ENCODE measurements around the gene SPG21. TPM values are rescaled to one million over a fixed set of nuclear protein-coding genes. Genes with fewer than 3 reads are reported as not detected.
A peak's percentile ranks its signal among the peaks of the same experiment; 100 is the strongest.

The SPG21 gene
- total RNA-seq, 1 donor from 2014 or later = 73.6 TPM

DNA sequence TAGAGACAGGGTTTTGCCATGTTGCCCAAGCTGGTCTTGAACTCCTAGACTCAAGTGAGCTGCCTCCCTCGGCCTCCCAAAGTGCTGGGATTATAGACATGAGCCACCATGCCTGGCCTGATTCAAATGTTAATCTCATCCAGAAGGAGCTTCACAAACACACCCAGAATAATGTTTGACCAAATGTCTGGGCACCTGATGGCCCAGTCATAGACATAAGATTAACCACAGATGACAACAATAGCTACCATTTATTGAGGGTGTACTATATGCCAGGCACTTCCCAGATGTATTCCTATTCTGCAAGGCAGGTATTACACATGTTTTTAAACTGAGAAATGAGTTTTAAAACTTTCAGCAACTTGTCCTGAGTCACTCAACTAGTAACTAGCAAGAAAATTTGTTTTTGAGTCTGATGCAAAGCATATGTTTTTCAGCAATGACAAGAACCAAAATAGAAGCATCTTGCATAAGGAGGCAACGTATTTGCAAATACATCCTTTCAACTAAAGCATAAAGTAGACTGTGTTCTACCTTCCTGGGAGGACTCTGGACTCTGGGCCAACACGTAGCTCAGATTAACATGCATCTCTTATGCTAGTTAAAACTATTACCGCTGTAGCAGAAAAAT, 8.1 kb upstream of the SPG21 start:
- intact Hi-C loops (cut with DNase I) = no loop called here
- no peak for DNase-seq (ENCODE audit: low spot score)
- ATAC-seq = no peak

DNA sequence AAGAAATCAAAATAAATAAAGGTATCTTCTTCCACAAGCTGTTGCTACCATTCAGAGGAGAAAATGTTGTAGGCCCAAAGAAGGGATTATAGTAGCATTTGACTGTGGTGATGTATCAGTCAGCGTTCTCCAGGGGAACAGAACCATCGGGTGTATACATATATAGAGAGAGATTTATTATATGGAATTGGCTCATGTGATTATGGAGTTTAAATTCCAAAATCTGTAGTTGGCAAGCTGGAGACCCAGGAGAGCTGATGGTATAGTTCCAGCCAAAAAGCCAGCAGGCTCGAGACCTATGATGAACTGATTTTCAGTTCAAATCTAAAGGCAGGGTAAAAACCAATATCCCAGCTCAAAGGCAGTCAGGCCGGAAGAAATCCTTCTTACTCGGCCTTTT, 7.4 kb upstream of the SPG21 start:
- no peak for DNase-seq (ENCODE audit: low spot score)
- no peak for ATAC-seq
- intact Hi-C loops (cut with DNase I) = no loop called here

DNA sequence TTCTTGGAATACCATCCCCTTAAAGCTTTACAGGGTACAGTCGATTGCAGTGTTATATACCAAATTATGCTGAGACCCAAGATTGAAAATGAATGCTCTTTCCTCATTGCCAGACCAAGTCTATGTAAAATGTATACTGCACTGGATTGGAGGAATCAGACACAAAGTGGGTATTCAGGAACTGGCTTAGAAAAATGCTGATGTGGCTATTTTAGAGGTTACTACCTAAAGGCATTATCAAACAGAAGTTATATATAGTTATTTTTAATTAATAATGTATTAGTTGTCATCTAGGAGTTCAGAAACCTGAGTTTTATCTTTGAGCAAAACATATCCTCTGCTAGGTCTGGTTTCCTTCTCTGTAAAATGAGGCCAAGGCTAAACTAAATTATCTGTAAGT, 3.6 kb upstream of the SPG21 start:
- intact Hi-C loops (cut with DNase I) = no loop called here
- no peak for ATAC-seq
- DNase-seq (ENCODE audit: low spot score) = no peak

DNA sequence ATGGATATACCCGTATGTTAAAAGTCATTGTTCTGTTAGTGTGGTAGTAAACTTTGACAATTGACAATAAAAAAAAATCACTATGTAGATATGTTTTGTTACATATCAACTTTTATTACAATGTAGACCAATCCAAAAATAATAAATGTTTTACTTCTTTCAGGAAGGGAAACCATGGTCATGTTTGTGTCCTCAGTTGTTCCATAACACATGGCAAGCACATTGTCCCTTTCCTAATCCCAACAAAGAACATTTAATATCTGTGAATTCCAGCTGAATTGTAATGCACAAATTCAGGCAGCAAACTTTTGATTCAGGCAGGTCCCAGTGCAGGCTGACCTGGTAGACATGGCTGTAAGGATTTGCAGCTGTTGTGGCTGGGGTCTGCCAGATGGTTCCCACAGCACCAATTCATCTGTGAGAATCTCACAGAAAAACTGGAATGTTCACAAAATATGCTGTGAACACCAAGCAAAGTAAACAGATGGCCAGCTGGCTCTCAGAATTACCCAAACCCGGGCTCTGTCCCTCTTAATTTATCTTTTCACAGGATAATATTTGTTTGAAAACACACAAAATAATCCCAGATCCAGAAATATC, 1.9 kb upstream of the SPG21 start:
- ATAC-seq = no peak
- no peak for DNase-seq (ENCODE audit: low spot score)
- intact Hi-C loops (cut with DNase I) = no loop called here

DNA sequence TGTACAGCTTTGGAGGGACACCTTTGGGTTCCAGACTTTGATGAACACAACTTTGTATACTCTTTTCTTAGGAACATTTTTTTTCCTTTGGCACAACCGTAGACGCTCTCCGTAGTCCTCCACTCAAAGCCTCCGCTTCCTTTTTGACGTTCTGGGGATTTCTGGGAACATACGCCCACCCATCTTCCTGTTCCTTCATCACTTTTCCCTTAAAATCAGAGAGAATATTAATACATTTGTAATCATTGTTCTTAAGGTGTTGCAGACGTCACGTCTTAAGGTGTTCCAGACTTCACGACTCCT, 405 bp upstream of the SPG21 start:
- intact Hi-C loops (cut with DNase I) = no loop called here
- no peak for DNase-seq (ENCODE audit: low spot score)
- no peak for ATAC-seq

DNA sequence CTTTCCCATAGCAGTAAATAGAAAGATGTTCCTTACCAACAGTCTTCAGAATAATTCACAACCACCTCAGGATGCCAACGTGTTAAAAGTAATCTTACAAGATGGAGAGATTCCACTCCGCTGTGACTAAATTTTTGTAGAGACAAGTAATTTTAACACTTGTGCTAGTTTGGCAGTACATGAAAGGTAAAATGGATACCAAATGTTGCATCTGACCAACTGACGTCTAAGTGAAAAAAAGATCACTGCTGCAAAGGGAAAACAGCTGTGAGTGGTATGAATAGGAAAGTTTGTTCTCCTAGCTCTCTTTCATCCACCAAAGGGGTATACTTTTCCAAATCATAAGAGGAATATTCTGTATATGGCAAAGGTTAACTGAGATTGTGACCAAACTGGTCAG, 2.6 kb downstream of the SPG21 start:
- intact Hi-C loops (cut with DNase I) = no loop called here
- DNase-seq (ENCODE audit: low spot score) = no peak
- no peak for ATAC-seq

DNA sequence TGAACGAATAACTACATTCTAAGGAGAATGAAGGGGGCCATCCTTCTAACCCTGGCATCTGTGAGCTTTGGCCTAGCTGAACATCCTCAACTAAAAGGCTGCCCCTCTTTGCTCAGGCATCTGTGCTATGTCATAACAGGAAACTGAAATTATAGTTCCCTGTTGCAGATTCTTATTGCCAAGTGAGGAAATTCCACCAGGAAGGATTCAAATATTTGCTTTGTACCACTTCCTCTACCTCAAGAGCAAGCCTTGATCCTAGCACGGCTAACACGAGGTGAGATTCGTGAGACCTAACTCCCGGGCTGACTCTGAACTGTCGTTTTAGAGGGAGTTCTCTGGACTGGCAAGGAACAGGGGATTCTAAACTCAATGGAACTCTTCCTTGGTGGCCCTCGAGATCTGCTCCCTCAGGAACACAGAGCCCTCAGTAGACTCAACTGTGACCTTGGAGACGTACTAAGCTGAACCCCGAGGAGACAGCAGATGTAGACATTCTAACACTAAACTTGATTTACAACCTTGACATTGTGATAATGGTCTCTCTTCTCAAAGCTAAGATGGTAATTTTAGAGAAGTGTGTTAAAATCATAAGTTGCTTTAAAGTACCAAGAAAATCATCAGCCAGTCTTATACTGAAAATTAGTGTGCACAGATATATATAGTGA, 4.2 kb downstream of the SPG21 start:
- ATAC-seq (no peak), DNase-seq (ENCODE audit: low spot score) (no peak)
- intact Hi-C loops (cut with DNase I) = no loop called here

DNA sequence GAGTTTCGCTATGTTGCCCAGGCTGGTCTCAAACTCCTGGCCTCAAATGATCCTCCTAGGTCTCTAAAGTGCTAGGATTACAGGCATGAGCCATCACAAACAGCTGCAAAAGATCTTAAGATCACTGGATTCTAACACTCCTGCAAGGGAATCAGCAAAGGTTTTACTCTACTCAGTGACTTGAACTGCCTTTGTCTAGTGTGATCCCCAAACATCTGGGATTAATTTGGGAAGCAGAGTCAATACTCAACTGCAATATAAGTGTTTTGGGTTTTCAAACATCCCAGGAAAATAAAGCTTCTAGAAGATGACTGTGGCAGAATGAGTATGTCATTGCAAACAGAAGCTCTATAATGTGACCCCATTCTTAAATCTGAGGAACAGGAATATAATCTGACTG, 7.2 kb downstream of the SPG21 start:
- intact Hi-C loops (cut with DNase I) = no loop called here
- peak; percentile 61 for ATAC-seq
- DNase-seq (ENCODE audit: low spot score) = no peak

DNA sequence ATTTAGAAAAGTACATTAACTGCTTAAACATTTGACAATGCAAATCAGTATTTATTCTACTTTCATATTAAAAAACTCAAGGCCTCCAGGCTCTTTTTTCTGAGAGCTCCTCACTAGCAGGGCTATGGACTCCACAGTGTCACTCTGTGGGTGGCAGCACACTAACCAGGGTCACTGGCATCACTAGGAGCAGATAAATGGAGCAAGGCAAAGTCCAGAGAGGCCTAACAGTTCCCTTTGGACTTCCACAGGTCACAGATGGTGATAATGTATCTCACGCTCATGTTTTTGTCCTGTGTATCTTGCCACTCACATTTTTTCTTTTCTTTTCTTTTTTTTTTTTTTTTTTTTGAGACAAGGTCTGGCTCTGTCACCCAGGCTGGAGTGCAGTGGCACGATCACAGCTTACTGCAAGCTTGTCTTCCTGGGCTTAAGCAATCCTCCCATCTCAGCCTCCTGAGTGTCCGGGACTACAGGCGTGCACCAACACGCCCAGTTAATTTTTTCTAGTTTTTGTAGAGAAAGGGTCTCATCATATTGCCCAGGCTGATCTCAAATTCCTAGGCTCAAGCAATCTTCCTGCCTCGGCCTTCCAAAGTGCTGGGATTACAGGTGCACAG, 7.8 kb downstream of the SPG21 start:
- intact Hi-C loops (cut with DNase I) = no loop called here
- ATAC-seq (no peak), DNase-seq (ENCODE audit: low spot score) (no peak)

DNA sequence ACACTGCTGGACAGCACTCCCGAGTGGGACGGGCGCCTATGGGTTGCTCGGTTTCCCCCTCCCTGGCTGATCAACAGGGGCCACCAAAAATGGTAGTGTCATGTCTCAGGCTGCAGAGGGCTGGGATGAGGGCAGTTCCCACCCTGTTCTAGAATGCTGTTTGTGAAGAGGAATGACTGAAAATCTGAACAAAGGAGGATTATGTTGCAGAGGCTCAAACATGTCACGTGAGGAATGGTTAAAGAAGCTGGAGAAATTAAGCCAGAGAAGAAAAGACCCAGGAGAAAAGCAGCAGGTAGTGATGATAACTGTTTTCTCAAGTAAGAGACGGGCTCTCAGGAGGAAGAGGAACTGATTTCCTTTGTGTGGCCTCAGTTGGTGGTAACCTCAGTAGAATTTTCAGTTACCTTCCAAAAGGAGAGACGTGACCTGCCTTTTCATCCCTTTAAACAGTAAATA, 10.4 kb downstream of the SPG21 start:
- ATAC-seq = peak; percentile 88
- intact Hi-C loops (cut with DNase I) = no loop called here

DNA sequence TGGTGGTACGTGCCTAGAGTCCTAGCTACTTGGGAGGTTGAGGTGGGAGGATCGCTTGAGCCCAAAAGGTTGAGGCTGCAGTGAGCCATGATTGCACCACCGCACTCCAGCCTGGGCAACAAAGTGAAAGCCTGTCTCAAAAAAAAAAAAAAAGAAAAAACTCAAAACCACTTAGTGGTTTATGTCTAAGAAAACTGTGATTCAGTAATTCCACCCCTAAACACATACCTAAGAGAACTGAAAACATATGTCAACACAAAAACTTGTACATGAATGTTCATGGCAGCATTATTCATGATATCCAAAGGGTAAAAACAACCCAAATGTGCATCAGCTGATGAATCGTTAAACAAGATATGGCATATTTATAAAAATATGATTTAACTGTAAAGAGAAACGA, 14.3 kb downstream of the SPG21 start:
- no peak for ATAC-seq
- intact Hi-C loops (cut with DNase I) = no loop called here
- no peak for DNase-seq (ENCODE audit: low spot score)

More for the DNA sequence above, 10.4 kb downstream of the SPG21 start:
- DNase-seq (ENCODE audit: low spot score) = no peak

DNA sequence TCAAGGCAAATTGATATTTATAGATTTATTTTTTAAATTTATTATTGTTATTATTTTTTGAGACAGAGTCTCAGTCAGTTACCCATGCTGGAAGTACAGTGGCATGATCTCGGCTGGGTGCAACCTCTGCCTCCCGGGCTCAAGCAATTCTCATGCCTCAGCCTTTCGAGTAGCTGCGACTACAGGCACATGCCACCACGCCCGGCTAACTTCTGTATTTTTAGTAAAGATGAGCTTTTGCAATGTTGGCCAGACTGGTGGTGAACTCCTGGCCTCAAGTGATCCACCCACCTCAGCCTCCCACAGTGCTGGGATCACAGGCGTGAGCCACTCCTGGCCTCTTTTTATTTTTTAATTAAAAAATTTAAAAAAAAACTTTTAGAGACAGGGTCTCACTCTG, 19.0 kb downstream of the SPG21 start:
- intact Hi-C loops (cut with DNase I) = no loop called here
- DNase-seq (ENCODE audit: low spot score) = no peak
- no peak for ATAC-seq

DNA sequence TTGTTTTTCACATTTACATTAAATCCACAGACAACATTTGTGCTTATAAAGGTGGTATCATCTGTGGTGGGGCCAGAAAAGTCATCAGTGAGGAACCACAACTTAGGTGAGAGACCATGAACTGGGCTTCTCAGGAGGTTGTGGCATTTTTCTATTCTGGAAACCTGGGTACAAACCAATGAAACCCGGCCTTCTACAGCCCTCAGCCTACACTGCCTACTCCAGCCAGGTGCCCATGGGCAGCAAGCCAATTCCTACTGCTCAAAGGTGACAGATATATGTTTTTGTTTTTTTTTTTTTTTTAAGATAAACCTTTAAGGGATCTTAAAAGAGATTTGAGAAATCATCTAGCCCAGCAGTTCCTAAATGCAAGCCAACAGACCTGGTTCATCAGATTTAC, 20.3 kb downstream of the SPG21 start:
- DNase-seq (ENCODE audit: low spot score) (no peak), ATAC-seq (no peak)
- intact Hi-C loops (cut with DNase I) = no loop called here

DNA sequence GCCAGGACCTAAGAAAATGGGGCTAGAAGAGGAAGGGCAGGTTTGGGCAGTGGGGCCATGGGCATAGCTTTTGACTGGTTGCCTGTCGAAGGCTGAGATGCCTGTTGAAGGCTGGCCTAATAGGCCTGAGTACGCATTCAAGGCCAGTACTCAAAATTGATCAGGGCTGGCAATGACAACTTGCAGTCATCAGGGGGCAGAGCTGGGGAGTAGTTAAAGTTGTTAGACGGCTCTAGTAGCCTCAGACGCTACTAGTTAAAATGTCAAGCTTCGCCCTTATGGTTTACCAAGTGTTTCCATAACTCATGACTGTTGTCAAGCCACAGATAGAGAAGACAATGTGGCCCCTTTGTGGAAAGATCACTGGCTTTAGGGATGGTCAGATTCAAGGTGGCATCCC, 28.7 kb downstream of the SPG21 start:
- DNase-seq (ENCODE audit: low spot score) (no peak), ATAC-seq (no peak)
- intact Hi-C loops (cut with DNase I) = no loop called here

DNA sequence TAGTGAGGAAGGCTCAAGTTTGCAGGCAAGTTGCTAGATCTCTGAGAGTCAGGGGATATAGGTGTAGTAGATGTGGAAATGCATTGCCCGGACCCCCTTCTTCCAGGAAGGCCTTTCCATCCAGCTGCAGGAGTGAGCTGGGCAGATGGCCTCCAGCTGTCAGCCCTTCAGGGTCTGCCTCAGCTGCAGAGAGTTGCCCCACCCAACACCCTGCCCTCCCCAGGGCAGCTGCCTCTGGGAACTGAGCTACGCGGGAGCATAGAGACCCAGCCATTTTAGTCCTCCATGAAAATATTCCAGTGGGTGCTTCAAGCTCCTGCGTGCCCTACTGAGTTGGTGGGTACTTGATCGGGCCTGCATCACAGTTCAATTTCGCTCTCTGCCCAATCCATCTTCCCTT, 29.6 kb downstream of the SPG21 start:
- DNase-seq (ENCODE audit: low spot score) = no peak
- intact Hi-C loops (cut with DNase I) = no loop called here
- no peak for ATAC-seq

DNA sequence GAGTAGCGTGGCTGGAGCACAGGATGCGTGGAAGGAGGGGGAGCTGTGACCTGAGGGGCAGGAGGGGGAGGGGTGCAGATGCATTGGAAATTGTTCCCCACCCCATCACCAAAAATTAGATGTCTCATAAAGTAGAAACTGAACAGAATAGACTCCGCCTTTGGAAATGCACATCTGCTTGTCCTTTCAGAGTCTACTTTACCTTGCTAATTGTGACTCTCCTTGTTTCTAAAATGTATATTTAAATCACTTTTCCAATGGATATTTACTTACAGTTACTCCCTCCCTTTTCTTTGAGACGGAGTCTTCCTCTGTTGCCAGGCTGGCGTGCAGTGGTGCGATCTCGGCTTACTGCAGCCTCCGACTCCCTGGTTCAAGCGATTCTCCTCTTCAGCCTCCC, 30.6 kb downstream of the SPG21 start:
- intact Hi-C loops (cut with DNase I) = no loop called here
- ATAC-seq (no peak), DNase-seq (ENCODE audit: low spot score) (no peak)

DNA sequence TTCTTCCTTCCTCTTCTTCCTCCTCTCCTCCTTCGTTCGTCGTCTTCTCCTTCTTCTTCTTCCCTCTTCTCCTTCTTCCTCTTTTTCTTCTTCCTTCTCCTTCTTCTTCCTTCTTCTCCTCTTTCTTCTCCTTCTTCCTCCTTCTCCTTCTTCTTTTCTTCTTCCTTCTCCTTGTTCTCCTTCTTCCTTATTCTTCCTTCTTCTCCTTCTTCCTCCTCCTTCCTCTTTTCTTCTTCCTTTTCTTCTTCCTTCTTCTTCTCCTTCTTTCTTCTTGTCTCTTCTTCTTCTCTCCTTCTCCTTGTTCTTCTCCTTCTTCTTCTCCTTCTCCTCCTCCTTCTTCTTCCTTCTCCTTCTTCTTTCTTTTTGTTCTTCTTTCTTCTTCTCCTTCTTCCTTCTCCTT, 35.3 kb downstream of the SPG21 start:
- DNase-seq (ENCODE audit: low spot score) (no peak), ATAC-seq (no peak)
- intact Hi-C loops (cut with DNase I) = no loop called here

DNA sequence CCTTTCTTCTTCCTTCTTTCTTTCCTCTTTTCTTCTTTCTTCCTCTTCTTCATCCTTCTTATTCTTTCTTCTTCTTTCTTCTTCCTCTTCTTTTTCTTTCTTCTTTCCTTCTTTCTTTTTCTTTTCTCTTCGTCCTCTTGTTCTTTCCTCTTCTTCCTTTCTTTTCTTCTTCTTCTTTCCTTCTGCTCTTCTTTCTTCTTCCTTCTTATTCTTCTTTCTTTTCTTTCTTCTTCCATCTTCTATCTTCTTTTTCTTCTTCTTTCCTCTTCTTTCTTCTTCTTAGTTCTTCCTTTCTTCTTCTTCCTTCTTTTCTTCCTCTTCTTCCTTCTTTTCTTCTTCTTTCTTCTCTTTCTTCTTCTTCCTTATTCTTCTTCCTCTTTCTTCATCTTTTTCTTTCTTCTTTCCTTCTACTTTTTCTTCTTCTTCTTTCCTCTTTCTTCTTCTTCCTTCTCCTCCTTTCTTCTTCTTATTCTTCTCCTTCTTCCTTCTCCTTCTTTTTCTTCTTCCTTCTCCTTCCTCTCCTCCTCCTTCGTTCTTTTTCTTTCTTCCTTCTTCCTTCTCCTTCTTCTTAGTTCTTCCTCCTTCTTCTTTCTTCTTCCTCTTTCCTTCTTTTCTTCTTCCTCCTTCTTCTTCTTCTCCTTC, 37.8 kb downstream of the SPG21 start:
- intact Hi-C loops (cut with DNase I) = no loop called here
- ATAC-seq (no peak), DNase-seq (ENCODE audit: low spot score) (no peak)

DNA sequence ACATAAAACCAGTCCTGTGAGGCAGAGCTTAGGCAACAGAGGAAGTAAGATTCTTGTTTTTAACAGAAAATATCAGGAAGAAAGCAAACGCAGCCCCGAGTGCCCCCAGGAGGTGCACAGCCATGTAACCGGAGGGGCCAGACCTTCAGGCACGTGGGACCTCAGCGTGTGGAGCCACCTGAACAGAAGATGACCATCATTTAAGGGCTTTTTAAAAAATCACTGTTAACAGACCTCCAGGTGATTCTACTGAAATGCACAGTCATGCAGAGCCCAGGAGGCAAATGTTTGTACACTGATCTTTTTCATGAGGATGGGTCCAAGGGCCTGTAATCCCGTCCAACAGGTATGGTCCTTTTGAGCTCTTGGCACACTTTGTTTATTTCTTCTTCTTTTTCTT, 38.8 kb downstream of the SPG21 start:
- no peak for ATAC-seq
- intact Hi-C loops (cut with DNase I) = no loop called here
- DNase-seq (ENCODE audit: low spot score) = no peak

All from sciatic nerve (tissue), 2 donors.